Endothelial cell of umbilical vein (primary cell): ENCODE data around the gene UHMK1. TPM values are rescaled to one million over a fixed set of nuclear protein-coding genes. Genes with fewer than 3 reads are reported as not detected.

ENCODE experiments used
- BruUV-seq: library from RNA; stranded (reverse); fragments of 400-500 nt; replicated peaks from 2 replicates; lab custom pipeline; 2021; lab: Mats Ljungman, UMichigan
- CTCF ChIA-PET: fragments of 300-600, 350-600 bp; sonication (Branson Sonifier 250); formaldehyde crosslinking; loops from one replicate; lab custom pipeline; 2021; ENCODE audit warnings: antibody characterized with exemption, inconsistent platforms; lab: Charles Lee
- POLR2A ChIA-PET: fragments of 300-600, 350-600 bp; sonication (Branson Sonifier 250); formaldehyde crosslinking; loops from one replicate; lab custom pipeline; 2021; ENCODE audit warnings: antibody characterized with exemption, inconsistent platforms; lab: Charles Lee
- DNase-seq: peaks from one replicate; pipeline ENCODE4 v3.0.0-alpha.2; 2011; ENCODE audit warnings: low read depth, low spot score
- FAIRE-seq: peaks from 2 replicates; lab custom pipeline; 2011; peaks lifted over from hg19 to GRCh38; lab: Jason Lieb, UNC
- H2AFZ ChIP-seq: 2 replicates; pipeline ENCODE4 v1.6.0; 2012; ENCODE audit warnings: low read depth, low read length, control low read depth, inconsistent platforms
- H3K27ac ChIP-seq: 2 replicates; pipeline ENCODE4 v1.5.1; 2011; ENCODE audit warnings: low read depth, mild to moderate bottlenecking, control low read depth, low read length, moderate library complexity; ENCODE audit not compliant: insufficient read depth
- H3K27me3 ChIP-seq, 2 experiments: 2 replicates each; pipeline versions ENCODE4 v1.6.0 to v1.6.1; 2011; ENCODE audit warnings: low read length in 2 of 2, mixed read lengths in 1 of 2; ENCODE audit not compliant: control insufficient read depth in 2 of 2, insufficient read depth in 2 of 2
- H3K36me3 ChIP-seq, 2 experiments: 2 replicates in 1 of 2; 3 replicates in 1 of 2; pipeline ENCODE4 v1.5.1; 2011; ENCODE audit warnings: low read length in 2 of 2, mild to moderate bottlenecking in 1 of 2, moderate library complexity in 1 of 2; ENCODE audit not compliant: control insufficient read depth in 2 of 2, insufficient read depth in 2 of 2; ENCODE audit errors: extremely low read depth in 1 of 2
- H3K4me1 ChIP-seq: 3 replicates; pipeline ENCODE4 v1.5.1; 2011; ENCODE audit warnings: mild to moderate bottlenecking, low read length; ENCODE audit not compliant: control insufficient read depth, insufficient read depth; ENCODE audit errors: extremely low read depth
- H3K4me2 ChIP-seq: 2 replicates; pipeline ENCODE4 v1.6.1; 2011; ENCODE audit warnings: low read length, control low read depth, mixed read lengths; ENCODE audit not compliant: insufficient read depth
- H3K4me3 ChIP-seq, 3 experiments: fragments of 200-600 bp in 1 of 3; sonication (generic), shearing (Covaris generic) in 1 of 3; replicated peaks in 1 of 3; 2 replicates each; pipeline ENCODE4 v1.5.1; 2011 to 2016; ENCODE audit warnings: control low read depth in 3 of 3, low read length in 3 of 3, mild to moderate bottlenecking in 2 of 3, inconsistent platforms in 1 of 3, low read depth in 1 of 3, moderate library complexity in 1 of 3; ENCODE audit not compliant: insufficient read depth in 1 of 3
- H3K79me2 ChIP-seq: 2 replicates; pipeline ENCODE4 v1.6.0; 2012; ENCODE audit warnings: low read length, inconsistent platforms; ENCODE audit not compliant: control insufficient read depth, insufficient read depth
- H3K9ac ChIP-seq: replicated peaks from 2 replicates; pipeline ENCODE3; 2011; ENCODE audit warnings: low read length, control low read depth; ENCODE audit not compliant: insufficient read depth; ENCODE audit errors: extremely low read depth
- H3K9me1 ChIP-seq: replicated peaks from 3 replicates; pipeline ENCODE4 v1.6.0; 2011; ENCODE audit warnings: mild to moderate bottlenecking, low read length; ENCODE audit not compliant: control insufficient read depth, insufficient read depth; ENCODE audit errors: extremely low read depth
- H3K9me3 ChIP-seq: replicated peaks from 2 replicates; pipeline ENCODE4 v1.5.1; 2012; ENCODE audit warnings: low read length, inconsistent platforms; ENCODE audit not compliant: control insufficient read depth, insufficient read depth
- H4K20me1 ChIP-seq: replicated peaks from 2 replicates; pipeline ENCODE3; 2011; ENCODE audit warnings: mild to moderate bottlenecking, low read length; ENCODE audit not compliant: control insufficient read depth, insufficient read depth; ENCODE audit errors: extremely low read depth
- CTCF ChIP-seq, 2 donors: IDR thresholded peaks; 1 replicate in 1 of 2; 2 replicates in 1 of 2; pipeline ENCODE4 v1.5.1; 2011; ENCODE audit warnings: low read length in 2 of 2, mild to moderate bottlenecking in 2 of 2, moderate library complexity in 2 of 2, control low read depth in 1 of 2, inconsistent platforms in 1 of 2, low read depth in 1 of 2; ENCODE audit not compliant: insufficient read depth in 1 of 2; ENCODE audit errors: extremely low read depth in 1 of 2
- EZH2 ChIP-seq: IDR thresholded peaks from 2 replicates; pipeline ENCODE4 v1.6.1; 2012; ENCODE audit warnings: borderline replicate concordance, low read depth, mild to moderate bottlenecking, moderate library complexity, low read length, inconsistent platforms; ENCODE audit not compliant: severe bottlenecking
- GATA2 ChIP-seq: IDR thresholded peaks from 2 replicates; pipeline ENCODE4 v1.7.0; 2011; ENCODE audit warnings: low read depth, mild to moderate bottlenecking, moderate library complexity, mixed read lengths, low read length; ENCODE audit not compliant: insufficient read length, insufficient read depth
- JUN ChIP-seq: IDR thresholded peaks from 2 replicates; pipeline ENCODE4 v1.6.1; 2011; ENCODE audit warnings: borderline replicate concordance, low read depth; ENCODE audit not compliant: insufficient read length, insufficient read depth
- MYC ChIP-seq: IDR thresholded peaks from one replicate; pipeline ENCODE4 v1.6.1; 2011; ENCODE audit warnings: mild to moderate bottlenecking, low read depth, low read length
- POLR2A ChIP-seq: IDR thresholded peaks from 2 replicates; pipeline ENCODE4 v1.6.1; 2012; ENCODE audit warnings: low read depth, mild to moderate bottlenecking, control low read depth, low read length
- POLR2AphosphoS5 ChIP-seq: IDR thresholded peaks from 2 replicates; pipeline ENCODE4 v1.6.1; 2012; ENCODE audit warnings: low read depth, mild to moderate bottlenecking, control low read depth, low read length, moderate library complexity; ENCODE audit not compliant: insufficient read depth
- dilution Hi-C: fragments of 300-500 bp; cut with MboI; formaldehyde crosslinking; loops from one replicate; pipeline ENCODE4 v1.15.0; 2019; ENCODE audit warnings: low sequenced_read_pairs; ENCODE audit not compliant: extremely low pct_ligation_motif_present
- intact Hi-C: fragments of 100-400 bp; cut with micrococcal nuclease; formaldehyde crosslinking; loops from one replicate; pipeline ENCODE4 v1.10.0; 2022
- polyA plus RNA-seq, 4 experiments: library from polyadenylated mRNA; depleted of rRNA in 3 of 4; stranded (reverse) in 3 of 4; unstranded in 1 of 4; fragments of >200 nt; gene quantifications; 2 replicates each; pipeline versions ENCODE4 v1.2.1 to v1.2.3, GENCODE V29; 2011 to 2012; ENCODE audit warnings: missing spikeins in 1 of 4
- total RNA-seq: library from RNA; stranded (reverse); gene quantifications from 2 replicates; pipeline ENCODE4 v1.2.3, GENCODE V29; 2021
- TF ChIP-seq, protein P1 (sequence below): IDR thresholded peaks from 2 replicates; pipeline ENCODE4 v1.6.1; 2011; ENCODE audit not compliant: insufficient read depth, insufficient read length

The UHMK1 gene
- total and polyA plus RNA-seq, 2 donors (not counting 3 experiments of a cell fraction or from before 2014, with no cell fraction given), result 9.2 to 35.0 TPM

- FAIRE-seq, result no peak
- Histone ChIP-seq H3K27ac (no peak overlapping the region), H3K9me3 (no peaks in the 10 kb centered on the region), H3K4me2 (no peak overlapping the region), H3K27me3 (no peaks in the 10 kb centered on the region), H3K36me3 (no peaks in the 10 kb centered on the region), H3K9ac (no peak overlapping the region), H3K4me3 (no peak overlapping the region), H3K9me1 (no peaks in the 10 kb centered on the region), H2AFZ (no peak overlapping the region), H4K20me1 (no peaks in the 10 kb centered on the region), H3K79me2 (no peaks in the 10 kb centered on the region), H3K4me1 (no peaks in the 10 kb centered on the region)
- TF ChIP-seq CTCF (IDR thresholded peaks at IDR 0.05; ENCODE audit: extremely low read depth in 1 of 2, insufficient read depth in 1 of 2, low read depth in 1 of 2, low read length in 2 of 2) (no peak), POLR2A (no peak), MYC (no peak), JUN (no peak), POLR2AphosphoS5 (no peak), EZH2 (no peak), GATA2 (no peak)
- TF ChIP-seq, protein P1, sequence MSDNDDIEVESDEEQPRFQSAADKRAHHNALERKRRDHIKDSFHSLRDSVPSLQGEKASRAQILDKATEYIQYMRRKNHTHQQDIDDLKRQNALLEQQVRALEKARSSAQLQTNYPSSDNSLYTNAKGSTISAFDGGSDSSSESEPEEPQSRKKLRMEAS, result no peak
- DNase-seq, result no peak
- intact Hi-C loops, result no loop called here
- ChIA-PET POLR2A (no interaction called here), CTCF (no interaction called here)
- BruUV-seq, result no TSS peak
- dilution Hi-C loops, result no loop called here
Measured at GRCh38 chr1:162476620-162477019, 21.0 kb upstream of the UHMK1 start.
